HepG2 (cell line): Measurements from ENCODE around the gene XXYLT1. TPM values are rescaled to one million over a fixed set of nuclear protein-coding genes. Genes with fewer than 3 reads are reported as not detected.

Experiments
- CREM ChIP-seq, 2 experiments: sonication (generic) in 1 of 2; formaldehyde crosslinking in 1 of 2; IDR thresholded peaks; 2 replicates each; pipeline versions ENCODE4 v1.4.0 to v1.6.1; 2016 to 2020; ENCODE audit warnings: antibody characterized with exemption in 1 of 2, mild to moderate bottlenecking in 1 of 2, missing genetic modification reagents in 1 of 2
- E2F1 ChIP-seq: sonication (generic); formaldehyde crosslinking; IDR thresholded peaks from 2 replicates; pipeline ENCODE4 v1.5.0; 2020; ENCODE audit warnings: missing genetic modification reagents
- NFATC3 ChIP-seq: sonication (generic); formaldehyde crosslinking; IDR thresholded peaks from 2 replicates; pipeline ENCODE4 v1.5.1; 2020; ENCODE audit warnings: mild to moderate bottlenecking, missing genetic modification reagents
- NFE2L1 ChIP-seq: sonication (generic); formaldehyde crosslinking; IDR thresholded peaks from 2 replicates; pipeline ENCODE4 v1.4.0; 2020; ENCODE audit warnings: missing genetic modification reagents, mild to moderate bottlenecking, borderline replicate concordance
- NFE2L2 ChIP-seq: fragments of 150-350 bp; IDR thresholded peaks from 2 replicates; pipeline ENCODE4 v1.6.1; 2014; ENCODE audit warnings: low read length
- POLR2A ChIP-seq, 2 experiments: IDR thresholded peaks; 2 replicates each; pipeline ENCODE4 v1.6.1; 2011; ENCODE audit warnings: low read depth in 2 of 2, low read length in 2 of 2, mild to moderate bottlenecking in 1 of 2, moderate library complexity in 1 of 2; ENCODE audit not compliant: insufficient read depth in 1 of 2
- SIN3A ChIP-seq: IDR thresholded peaks from 2 replicates; pipeline ENCODE4 v1.6.1; 2011; ENCODE audit warnings: low read depth, mild to moderate bottlenecking, control low read depth, low read length, borderline replicate concordance
- SIX4 ChIP-seq: sonication (generic); formaldehyde crosslinking; IDR thresholded peaks from 2 replicates; pipeline ENCODE4 v1.4.0; 2020; ENCODE audit warnings: missing genetic modification reagents
- TARDBP ChIP-seq: sonication (generic); formaldehyde crosslinking; IDR thresholded peaks from 2 replicates; pipeline ENCODE4 v1.8.0; 2022; ENCODE audit warnings: mild to moderate bottlenecking, missing genetic modification reagents
- YEATS2 ChIP-seq: sonication (generic); formaldehyde crosslinking; IDR thresholded peaks from 2 replicates; pipeline ENCODE4 v1.4.0; 2020; ENCODE audit warnings: missing genetic modification reagents, borderline replicate concordance
- YEATS4 ChIP-seq: sonication (generic); formaldehyde crosslinking; IDR thresholded peaks from 2 replicates; pipeline ENCODE4 v1.4.0; 2020; ENCODE audit warnings: missing genetic modification reagents, borderline replicate concordance
- ZFP91 ChIP-seq: sonication (generic); formaldehyde crosslinking; IDR thresholded peaks from 2 replicates; pipeline ENCODE4 v1.9.0; 2022; ENCODE audit warnings: missing genetic modification reagents, mild to moderate bottlenecking, borderline replicate concordance
- ZNF24 ChIP-seq: fragments of 450-650 bp; IDR thresholded peaks from 2 replicates; pipeline ENCODE4 v1.6.1; 2017; ENCODE audit warnings: antibody characterized with exemption, mild to moderate bottlenecking
- ZNF33A ChIP-seq: sonication (generic); formaldehyde crosslinking; IDR thresholded peaks from 2 replicates; pipeline ENCODE4 v1.5.1; 2020; ENCODE audit warnings: missing genetic modification reagents, mild to moderate bottlenecking, moderate library complexity, borderline replicate concordance
- ZNF580 ChIP-seq: IDR thresholded peaks from 2 replicates; pipeline ENCODE4 v1.6.1; 2016; ENCODE audit warnings: low read depth, borderline replicate concordance
- ZNF703 ChIP-seq: sonication (generic); formaldehyde crosslinking; IDR thresholded peaks from 2 replicates; pipeline ENCODE4 v1.5.1; 2020; ENCODE audit warnings: missing genetic modification reagents, mild to moderate bottlenecking, moderate library complexity, borderline replicate concordance
- ZNF780A ChIP-seq: sonication (generic); formaldehyde crosslinking; IDR thresholded peaks from 2 replicates; pipeline ENCODE4 v1.8.0; 2022; ENCODE audit warnings: mild to moderate bottlenecking, missing genetic modification reagents, moderate library complexity
- polyA plus RNA-seq, 8 experiments: library from polyadenylated mRNA; depleted of rRNA in 3 of 8; stranded (reverse) in 7 of 8; unstranded in 1 of 8; fragments of >200 nt; fragmentation: Illumina TruSeq in 4 of 8; extraction: Trizol in 4 of 8; gene quantifications; 2 replicates each; pipeline versions ENCODE4 v1.2.1 to v1.2.3, GENCODE V29; 2011 to 2016; ENCODE audit warnings: low read depth in 4 of 8, missing spikeins in 1 of 8, mixed read lengths in 1 of 8; ENCODE audit not compliant: insufficient read depth in 1 of 8
- total RNA-seq, 5 experiments: library from RNA; depleted of rRNA; stranded (reverse); fragments of >200 nt; fragmentation: Illumina TruSeq; extraction: Trizol; gene quantifications; 2 replicates each; pipeline ENCODE4 v1.2.3, GENCODE V29; 2016; ENCODE audit warnings: low read depth in 1 of 5
- TF ChIP-seq, protein P1 (sequence below): sonication (generic); formaldehyde crosslinking; IDR thresholded peaks from 2 replicates; pipeline ENCODE4 v1.8.0; 2022; ENCODE audit warnings: mild to moderate bottlenecking, missing genetic modification reagents; ENCODE audit not compliant: insufficient replicate concordance
- TF ChIP-seq, protein P2 (sequence below): sonication (generic); formaldehyde crosslinking; IDR thresholded peaks from 2 replicates; pipeline ENCODE4 v1.8.1; 2023; ENCODE audit warnings: mild to moderate bottlenecking, missing genetic modification reagents
- TF ChIP-seq, protein P3 (sequence below): sonication (generic); formaldehyde crosslinking; IDR thresholded peaks from 2 replicates; pipeline ENCODE4 v1.4.0; 2020; ENCODE audit warnings: missing genetic modification reagents
- TF ChIP-seq, protein P4 (sequence below): IDR thresholded peaks from 2 replicates; pipeline ENCODE4 v1.6.1; 2016; ENCODE audit warnings: mild to moderate bottlenecking, missing biosample characterization, missing genetic modification reagents

The XXYLT1 gene
- total and polyA plus RNA-seq, 2 of the 13 experiments (the other 11 are each of a cell fraction or from before 2014, with no cell fraction given) = 17.7 to 19.0 TPM

- TF ChIP-seq, protein P1, sequence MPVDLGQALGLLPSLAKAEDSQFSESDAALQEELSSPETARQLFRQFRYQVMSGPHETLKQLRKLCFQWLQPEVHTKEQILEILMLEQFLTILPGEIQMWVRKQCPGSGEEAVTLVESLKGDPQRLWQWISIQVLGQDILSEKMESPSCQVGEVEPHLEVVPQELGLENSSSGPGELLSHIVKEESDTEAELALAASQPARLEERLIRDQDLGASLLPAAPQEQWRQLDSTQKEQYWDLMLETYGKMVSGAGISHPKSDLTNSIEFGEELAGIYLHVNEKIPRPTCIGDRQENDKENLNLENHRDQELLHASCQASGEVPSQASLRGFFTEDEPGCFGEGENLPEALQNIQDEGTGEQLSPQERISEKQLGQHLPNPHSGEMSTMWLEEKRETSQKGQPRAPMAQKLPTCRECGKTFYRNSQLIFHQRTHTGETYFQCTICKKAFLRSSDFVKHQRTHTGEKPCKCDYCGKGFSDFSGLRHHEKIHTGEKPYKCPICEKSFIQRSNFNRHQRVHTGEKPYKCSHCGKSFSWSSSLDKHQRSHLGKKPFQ = peak; percentile 82
- TF ChIP-seq NFE2L1 (CRISPR knock-in tag) (peak; percentile 93), ZNF24 (no peak), SIN3A (0 out of 2 replicates have a peak, but pooled peaks have one; percentile 50), TARDBP (CRISPR knock-in tag) (peak; percentile 92), YEATS2 (peak; percentile 51; the same call in 1 of the 2 replicates), E2F1 (CRISPR knock-in tag) (no peak), NFATC3 (CRISPR knock-in tag) (peak; percentile 67; the same call in 1 of the 2 replicates), NFE2L2 (peak; percentile 90), POLR2A (IDR thresholded peaks at IDR 0.05; ENCODE audit: insufficient read depth in 1 of 2, low read depth in 2 of 2, low read length in 2 of 2) (peak in 1 of 2 experiments; percentile 70), ZNF703 (CRISPR knock-in tag) (peak; percentile 87; the same call in 1 of the 2 replicates), ZFP91 (CRISPR knock-in tag) (peak; percentile 75), SIX4 (CRISPR knock-in tag) (peak; percentile 90), ZNF780A (CRISPR knock-in tag) (0 out of 2 replicates have a peak, but pooled peaks have one; percentile 28), ZNF33A (no peak), CREM (IDR thresholded peaks at IDR 0.05) (peak; percentile 96), CREM (CRISPR knock-in tag; IDR thresholded peaks at IDR 0.05) (no peak), YEATS4 (peak; percentile 60), ZNF580 (CRISPR knock-in tag) (peak; percentile 85)
- TF ChIP-seq, protein P2, sequence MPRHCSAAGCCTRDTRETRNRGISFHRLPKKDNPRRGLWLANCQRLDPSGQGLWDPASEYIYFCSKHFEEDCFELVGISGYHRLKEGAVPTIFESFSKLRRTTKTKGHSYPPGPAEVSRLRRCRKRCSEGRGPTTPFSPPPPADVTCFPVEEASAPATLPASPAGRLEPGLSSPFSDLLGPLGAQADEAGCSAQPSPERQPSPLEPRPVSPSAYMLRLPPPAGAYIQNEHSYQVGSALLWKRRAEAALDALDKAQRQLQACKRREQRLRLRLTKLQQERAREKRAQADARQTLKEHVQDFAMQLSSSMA = no peak; the same call in 1 of the 2 replicates
- TF ChIP-seq, protein P3, sequence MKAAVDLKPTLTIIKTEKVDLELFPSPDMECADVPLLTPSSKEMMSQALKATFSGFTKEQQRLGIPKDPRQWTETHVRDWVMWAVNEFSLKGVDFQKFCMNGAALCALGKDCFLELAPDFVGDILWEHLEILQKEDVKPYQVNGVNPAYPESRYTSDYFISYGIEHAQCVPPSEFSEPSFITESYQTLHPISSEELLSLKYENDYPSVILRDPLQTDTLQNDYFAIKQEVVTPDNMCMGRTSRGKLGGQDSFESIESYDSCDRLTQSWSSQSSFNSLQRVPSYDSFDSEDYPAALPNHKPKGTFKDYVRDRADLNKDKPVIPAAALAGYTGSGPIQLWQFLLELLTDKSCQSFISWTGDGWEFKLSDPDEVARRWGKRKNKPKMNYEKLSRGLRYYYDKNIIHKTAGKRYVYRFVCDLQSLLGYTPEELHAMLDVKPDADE (CRISPR knock-in tag) = no peak
- TF ChIP-seq, protein P4, sequence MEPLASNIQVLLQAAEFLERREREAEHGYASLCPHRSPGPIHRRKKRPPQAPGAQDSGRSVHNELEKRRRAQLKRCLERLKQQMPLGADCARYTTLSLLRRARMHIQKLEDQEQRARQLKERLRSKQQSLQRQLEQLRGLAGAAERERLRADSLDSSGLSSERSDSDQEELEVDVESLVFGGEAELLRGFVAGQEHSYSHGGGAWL (CRISPR knock-in tag) = no peak
Measured at GRCh38 chr3:195164573-195165264, 106.2 kb downstream of the XXYLT1 start (continued).
